Measurements from ENCODE around the gene DCAF12. TPM values are rescaled to one million over a fixed set of nuclear protein-coding genes. Genes with fewer than 3 reads are reported as not detected.

The DCAF12 gene
- total RNA-seq, 4 donors from 2014 or later = 24.1 to 33.5 (median 31.0) TPM

DNA sequence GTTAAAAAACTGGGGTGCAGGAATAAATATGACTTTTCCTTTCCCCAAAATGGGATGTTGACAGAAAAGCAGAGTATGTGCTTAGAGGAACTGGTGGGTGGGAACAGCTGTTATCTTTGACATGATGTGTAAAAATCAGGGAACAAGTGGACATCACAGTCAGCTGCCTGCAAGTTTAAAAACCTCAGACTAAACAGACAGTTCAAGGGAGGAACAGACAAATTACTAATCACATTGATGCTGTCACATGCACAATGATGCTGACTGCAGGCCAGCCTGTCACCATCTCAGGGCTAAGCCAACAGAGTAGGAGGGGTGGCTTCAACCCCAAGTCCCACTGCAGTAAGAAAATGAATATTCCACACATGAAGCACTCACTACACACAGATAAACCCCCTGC is 39.6 kb downstream of the DCAF12 start:
- TF ChIP-seq, protein P1, sequence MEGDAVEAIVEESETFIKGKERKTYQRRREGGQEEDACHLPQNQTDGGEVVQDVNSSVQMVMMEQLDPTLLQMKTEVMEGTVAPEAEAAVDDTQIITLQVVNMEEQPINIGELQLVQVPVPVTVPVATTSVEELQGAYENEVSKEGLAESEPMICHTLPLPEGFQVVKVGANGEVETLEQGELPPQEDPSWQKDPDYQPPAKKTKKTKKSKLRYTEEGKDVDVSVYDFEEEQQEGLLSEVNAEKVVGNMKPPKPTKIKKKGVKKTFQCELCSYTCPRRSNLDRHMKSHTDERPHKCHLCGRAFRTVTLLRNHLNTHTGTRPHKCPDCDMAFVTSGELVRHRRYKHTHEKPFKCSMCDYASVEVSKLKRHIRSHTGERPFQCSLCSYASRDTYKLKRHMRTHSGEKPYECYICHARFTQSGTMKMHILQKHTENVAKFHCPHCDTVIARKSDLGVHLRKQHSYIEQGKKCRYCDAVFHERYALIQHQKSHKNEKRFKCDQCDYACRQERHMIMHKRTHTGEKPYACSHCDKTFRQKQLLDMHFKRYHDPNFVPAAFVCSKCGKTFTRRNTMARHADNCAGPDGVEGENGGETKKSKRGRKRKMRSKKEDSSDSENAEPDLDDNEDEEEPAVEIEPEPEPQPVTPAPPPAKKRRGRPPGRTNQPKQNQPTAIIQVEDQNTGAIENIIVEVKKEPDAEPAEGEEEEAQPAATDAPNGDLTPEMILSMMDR (IDR thresholded peaks at IDR 0.05; ENCODE audit: low read depth) = no peak

DNA sequence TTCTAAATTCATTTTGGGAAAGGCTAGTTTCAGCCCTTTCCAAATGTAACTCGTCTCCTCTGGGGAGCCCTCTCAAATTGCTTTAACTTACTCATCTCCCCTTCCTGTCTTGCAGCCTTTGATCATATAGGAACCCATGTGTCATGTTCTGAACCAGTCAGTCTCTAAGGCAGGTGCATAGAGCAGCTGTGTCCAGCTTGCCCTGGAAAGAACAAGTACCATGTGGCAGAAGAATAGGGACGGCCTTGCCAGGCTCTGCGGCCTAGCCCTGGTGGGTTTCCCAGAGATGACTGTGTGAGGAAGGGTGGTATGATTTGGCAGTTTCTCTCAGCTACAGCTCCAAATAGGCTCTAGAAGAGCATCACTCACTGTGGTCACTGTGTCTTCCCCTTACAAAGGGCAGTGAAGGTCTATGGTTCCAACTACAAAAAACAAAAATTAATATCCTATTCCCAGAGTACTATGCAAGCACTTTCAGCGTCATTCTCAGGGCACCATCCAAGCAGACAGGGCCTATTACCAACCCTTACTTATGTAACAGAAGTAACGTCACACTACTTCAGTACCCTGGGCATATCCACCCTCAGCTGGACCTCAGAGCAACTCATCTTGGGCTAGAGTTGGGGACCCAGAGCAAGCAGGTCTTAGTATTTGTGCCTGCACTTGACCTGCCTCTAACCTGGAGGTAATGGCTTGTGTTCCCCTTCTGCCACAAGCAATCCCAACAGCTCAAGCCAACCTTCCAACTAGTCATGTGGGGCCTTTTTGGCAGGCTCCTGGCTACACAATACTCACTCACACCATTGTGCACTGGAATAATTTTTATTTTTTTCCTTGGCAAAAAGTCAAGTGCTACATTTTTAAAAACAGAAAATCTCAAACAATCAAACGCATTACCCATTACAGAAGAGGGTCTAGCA is 40.7 kb downstream of the DCAF12 start:
- TF ChIP-seq, protein P1 (IDR thresholded peaks at IDR 0.05; ENCODE audit: low read depth) = no peak

DNA sequence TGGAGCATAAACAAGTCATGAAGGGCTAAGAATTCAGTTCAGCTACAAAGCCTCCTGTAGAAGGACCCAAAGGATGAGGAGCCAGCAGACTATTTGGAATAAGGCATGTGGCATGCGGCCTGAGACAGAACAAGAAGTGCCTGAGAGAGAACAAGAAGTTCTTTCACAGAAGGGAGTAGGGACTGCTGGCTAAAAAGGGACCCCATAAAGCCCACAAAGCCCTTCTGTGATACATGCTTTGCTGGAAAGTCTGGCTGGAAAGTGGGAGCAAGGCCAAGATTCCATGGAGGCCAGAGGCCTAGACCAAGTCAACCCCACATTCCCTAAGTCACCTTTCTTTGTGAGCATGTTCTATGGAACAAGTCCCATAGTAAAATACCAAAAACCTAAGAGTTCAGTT is 41.9 kb downstream of the DCAF12 start:
- TF ChIP-seq, protein P1 (IDR thresholded peaks at IDR 0.05; ENCODE audit: low read depth) = no peak

DNA sequence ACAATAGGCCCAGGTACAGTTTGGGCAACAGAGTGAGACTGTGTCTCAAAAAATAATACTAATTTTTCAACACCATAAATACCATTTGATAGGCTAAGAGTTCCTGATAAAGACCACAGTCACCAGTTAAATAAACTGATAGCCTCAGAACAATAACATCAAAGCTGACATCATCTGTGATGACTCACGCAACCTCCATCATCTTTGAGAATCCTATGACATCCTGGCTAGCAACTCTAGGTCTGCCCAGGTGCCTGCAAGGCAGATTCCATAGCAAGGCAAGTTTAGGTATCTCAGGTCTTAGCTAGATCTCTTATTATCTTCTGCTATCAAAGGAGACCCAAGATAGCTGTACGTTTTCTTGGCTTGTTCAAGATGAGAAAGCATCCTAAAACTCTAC is 47.3 kb downstream of the DCAF12 start:
- TF ChIP-seq, protein P1 (IDR thresholded peaks at IDR 0.05; ENCODE audit: low read depth) = no peak

DNA sequence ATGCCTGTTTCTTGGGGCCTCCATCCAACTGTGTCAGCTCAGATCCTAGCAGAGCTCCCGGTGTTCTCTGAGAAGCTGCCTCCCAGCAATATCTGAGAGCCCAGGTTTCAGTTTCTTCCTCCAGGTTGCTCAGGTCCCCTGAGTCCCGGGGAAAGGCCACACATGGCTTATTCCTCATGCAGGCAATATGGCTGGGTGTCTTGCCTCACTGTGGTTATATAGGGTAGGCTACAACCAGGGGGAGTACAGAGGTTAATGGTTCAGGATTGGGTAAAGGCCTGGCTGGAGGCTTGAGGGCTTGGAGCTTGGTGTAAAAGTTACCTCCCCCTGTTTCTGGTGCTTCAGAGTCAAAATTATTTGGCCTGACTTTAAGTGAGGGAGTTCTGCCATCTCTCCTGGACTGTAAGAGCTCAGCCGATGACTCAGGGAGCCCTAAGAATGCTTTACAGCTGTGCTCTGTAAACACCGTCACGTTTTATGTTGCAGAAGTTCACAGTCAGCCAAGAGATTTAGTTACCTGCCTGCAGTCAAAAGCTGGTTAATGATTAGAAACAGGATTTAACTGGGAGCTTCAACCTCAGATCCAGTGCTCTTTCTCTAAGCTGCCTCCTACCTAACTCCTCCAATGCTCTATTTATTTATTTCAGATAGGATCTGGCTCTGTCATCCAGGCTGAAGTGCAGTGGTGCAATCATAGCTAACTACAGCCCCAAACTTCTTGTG is 53.5 kb downstream of the DCAF12 start:
- TF ChIP-seq, protein P1 (IDR thresholded peaks at IDR 0.05; ENCODE audit: low read depth) = no peak

DNA sequence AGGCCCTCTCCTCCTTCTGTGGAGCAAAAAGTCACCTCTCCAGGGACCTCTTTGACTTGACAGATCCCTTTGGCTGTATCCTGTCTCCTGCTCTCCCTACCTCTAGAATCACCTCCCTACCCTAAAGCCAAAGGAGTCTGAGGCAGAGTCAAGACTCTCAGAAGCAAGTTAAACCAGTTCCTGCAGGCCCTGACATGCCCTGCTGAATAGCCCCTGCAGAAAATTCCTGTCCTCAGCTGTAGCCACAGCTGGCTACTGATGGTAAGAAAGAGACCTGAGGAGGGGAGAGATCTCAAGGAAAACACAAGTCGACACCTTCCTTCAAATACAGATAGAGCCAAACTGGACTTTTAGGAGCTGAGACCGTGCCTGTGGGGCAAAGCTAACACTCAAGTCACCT is 54.1 kb downstream of the DCAF12 start:
- TF ChIP-seq, protein P1 (IDR thresholded peaks at IDR 0.05; ENCODE audit: low read depth) = no peak
